ENCODE data around the gene PLD1. TPM values are rescaled to one million over a fixed set of nuclear protein-coding genes. Genes with fewer than 3 reads are reported as not detected.

Gene PLD1
- total RNA-seq, 1 donor from 2014 or later = 0.21 TPM

- no peaks in the 10 kb centered on the region for H3K27me3 ChIP-seq
- peaks cover 12% of the 10 kb centered on the region for H3K27me3 Mint-ChIP-seq (ENCODE audit: insufficient read depth, low read depth)
- TF ChIP-seq EZH2 (IDR thresholded peaks at IDR 0.05) = no peak
- no peak for TF ChIP-seq CTCF (IDR thresholded peaks at IDR 0.05)
- no peak for TF ChIP-seq EZH2phosphoT487 (IDR thresholded peaks at IDR 0.05)
Observed at GRCh38 chr3:171790574-171790897, 19.7 kb downstream of the PLD1 start.

GRCh38 chr3:171789759-171790505 is 20.4 kb downstream of the PLD1 start:
- Histone ChIP-seq H3F3A (ENCODE audit: low read depth) (no peaks in the 10 kb centered on the region), H3K4me3 (no peak overlapping the region), H3K36me3 (no peaks in the 10 kb centered on the region), H3K9ac (no peak overlapping the region), H2AFZ (replicated peaks) (no peak overlapping the region), H4K20me1 (ENCODE audit: low read depth) (no peaks in the 10 kb centered on the region), H3K27ac (no peak overlapping the region), H3K79me2 (ENCODE audit: low read depth) (no peaks in the 10 kb centered on the region), H3K27me3 (no peaks in the 10 kb centered on the region), H3K4me2 (no peak overlapping the region), H3K9me3 (ENCODE audit: low read depth) (no peaks in the 10 kb centered on the region), H3K4me1 (peaks cover 7% of the 10 kb centered on the region)
- Mint-ChIP-seq H3K4me3 (no peak overlapping the region), H3K4me1 (peaks cover 25% of the 10 kb centered on the region), H3K27ac (no peak overlapping the region), H3K27me3 (ENCODE audit: insufficient read depth, low read depth) (peaks cover 12% of the 10 kb centered on the region), H3K9me3 (peaks cover 2% of the 10 kb centered on the region), H3K36me3 (peaks cover 2% of the 10 kb centered on the region)
- no peak for TF ChIP-seq CTCF (IDR thresholded peaks at IDR 0.05)
- TF ChIP-seq EZH2phosphoT487 (IDR thresholded peaks at IDR 0.05) = no peak
- no peak for TF ChIP-seq EZH2 (IDR thresholded peaks at IDR 0.05)
- peak; percentile 29 for DNase-seq (ENCODE audit: low spot score)

More at GRCh38 chr3:171790574-171790897, 19.7 kb downstream of the PLD1 start:
- no peak for DNase-seq (ENCODE audit: low spot score)
- no peak overlapping the region for H3K4me2 ChIP-seq
- no peak overlapping the region for H3K9ac ChIP-seq
- H3K27ac ChIP-seq = no peak overlapping the region
- H4K20me1 ChIP-seq (ENCODE audit: low read depth) = no peaks in the 10 kb centered on the region
- Mint-ChIP-seq H3K4me1 (peaks cover 25% of the 10 kb centered on the region), H3K36me3 (peaks cover 2% of the 10 kb centered on the region), H3K4me3 (no peak overlapping the region), H3K27ac (no peak overlapping the region), H3K9me3 (peaks cover 2% of the 10 kb centered on the region)
- no peak overlapping the region for H2AFZ ChIP-seq (replicated peaks)
- no peaks in the 10 kb centered on the region for H3K79me2 ChIP-seq (ENCODE audit: low read depth)
- H3K4me3 ChIP-seq = no peak overlapping the region
- H3K4me1 ChIP-seq = peaks cover 7% of the 10 kb centered on the region
- H3F3A ChIP-seq (ENCODE audit: low read depth) = no peaks in the 10 kb centered on the region
- H3K36me3 ChIP-seq = no peaks in the 10 kb centered on the region
- no peaks in the 10 kb centered on the region for H3K9me3 ChIP-seq (ENCODE audit: low read depth)

- Mint-ChIP-seq H3K4me1 (peaks cover 25% of the 10 kb centered on the region), H3K4me3 (no peak overlapping the region), H3K27me3 (ENCODE audit: insufficient read depth, low read depth) (peaks cover 12% of the 10 kb centered on the region), H3K36me3 (peaks cover 2% of the 10 kb centered on the region), H3K27ac (no peak overlapping the region), H3K9me3 (peaks cover 2% of the 10 kb centered on the region)
- no peak overlapping the region for H3K4me3 ChIP-seq
- no peaks in the 10 kb centered on the region for H4K20me1 ChIP-seq (ENCODE audit: low read depth)
- H3K27me3 ChIP-seq = no peaks in the 10 kb centered on the region
- TF ChIP-seq CTCF (IDR thresholded peaks at IDR 0.05) = no peak
- no peak for TF ChIP-seq EZH2phosphoT487 (IDR thresholded peaks at IDR 0.05)
- TF ChIP-seq EZH2 (IDR thresholded peaks at IDR 0.05) = no peak
- peaks cover 7% of the 10 kb centered on the region for H3K4me1 ChIP-seq
- no peaks in the 10 kb centered on the region for H3F3A ChIP-seq (ENCODE audit: low read depth)
- H2AFZ ChIP-seq (replicated peaks) = no peak overlapping the region
- no peaks in the 10 kb centered on the region for H3K36me3 ChIP-seq
- DNase-seq (ENCODE audit: low spot score) = no peak
- H3K4me2 ChIP-seq = no peak overlapping the region
- no peaks in the 10 kb centered on the region for H3K79me2 ChIP-seq (ENCODE audit: low read depth)
- no peaks in the 10 kb centered on the region for H3K9me3 ChIP-seq (ENCODE audit: low read depth)
- no peak overlapping the region for H3K27ac ChIP-seq
- H3K9ac ChIP-seq = no peak overlapping the region
Observed at GRCh38 chr3:171788546-171789351, 21.5 kb downstream of the PLD1 start.
